Stimulated activated naive CD4-positive, alpha-beta T cell treated with Interleukin-2 at 50 U/mL for 16 hours (primary cell): ENCODE data around the gene HIKESHI.
"Not testable (repeated sequence)": the region's sequence is repeated elsewhere in the genome, so short reads cannot be mapped to it uniquely, and the experiment has no call there.

Experiments used
- DNase-seq: peaks from one replicate; lab custom pipeline; 2025; lab: John Stamatoyannopoulos, UW

HIKESHI gene, protein sequence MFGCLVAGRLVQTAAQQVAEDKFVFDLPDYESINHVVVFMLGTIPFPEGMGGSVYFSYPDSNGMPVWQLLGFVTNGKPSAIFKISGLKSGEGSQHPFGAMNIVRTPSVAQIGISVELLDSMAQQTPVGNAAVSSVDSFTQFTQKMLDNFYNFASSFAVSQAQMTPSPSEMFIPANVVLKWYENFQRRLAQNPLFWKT

DNA sequence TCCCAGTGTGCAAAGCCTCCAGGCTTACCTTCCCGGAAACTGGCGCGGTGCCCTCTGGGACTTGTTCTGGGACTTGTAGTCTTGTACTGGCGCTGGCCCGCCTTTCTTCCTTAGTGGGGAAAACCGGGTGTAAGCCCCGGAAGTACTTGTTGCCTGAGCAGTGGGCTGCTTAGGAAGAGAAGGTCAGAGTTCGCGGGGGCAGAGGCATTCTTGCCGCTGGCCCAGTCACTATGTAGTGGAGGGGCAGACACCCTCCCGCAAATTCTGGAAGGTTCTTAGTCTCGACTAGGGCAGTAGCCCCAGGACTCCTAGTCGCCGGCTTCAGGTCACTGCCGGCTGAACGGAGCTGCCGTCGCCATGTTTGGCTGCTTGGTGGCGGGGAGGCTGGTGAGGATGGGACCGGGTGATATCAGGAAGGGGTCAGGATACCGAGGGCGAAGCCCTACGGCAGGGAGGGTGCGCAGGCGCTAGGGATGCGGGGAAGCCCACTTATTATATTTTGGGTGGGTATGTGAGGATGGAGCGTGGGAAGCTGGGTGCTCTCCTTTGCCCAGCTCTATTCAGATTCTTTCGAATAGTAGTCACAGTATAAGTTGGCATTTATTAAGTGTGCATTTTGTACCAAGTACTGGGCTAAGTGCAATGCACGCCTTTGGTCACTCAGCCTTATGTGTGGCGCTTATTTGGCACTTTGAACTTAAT is at the start of gene HIKESHI:
TSS of gene HIKESHI (plus strand) at position 149 of the 702 bp plus-strand sequence. CDS start at position 358, 209 bp downstream.
- DNase-seq: peak; percentile 92

DNA sequence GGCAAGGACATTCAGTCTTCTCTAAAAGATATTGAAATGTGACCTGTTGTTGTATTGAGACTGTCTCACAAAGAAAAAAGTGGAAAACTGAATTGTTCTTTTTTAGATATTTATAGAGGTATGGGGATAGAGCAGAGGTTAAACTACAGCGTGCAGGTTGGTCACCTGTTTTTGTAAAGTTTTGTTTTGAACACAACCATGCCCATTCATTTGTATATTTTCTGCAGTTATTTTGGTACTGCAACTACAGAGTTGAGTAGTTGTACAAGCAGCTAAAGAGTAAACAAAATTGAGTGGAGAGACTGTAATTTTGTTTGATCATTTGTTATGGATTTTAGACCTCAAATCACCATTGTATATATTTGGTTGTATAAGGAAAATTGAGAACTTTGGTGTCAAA is 46.1 kb upstream of the HIKESHI start:
- DNase-seq: no peak

GRCh38 chr11:86256608-86257007 is 45.4 kb upstream of the HIKESHI start:
- no peak for DNase-seq

DNA sequence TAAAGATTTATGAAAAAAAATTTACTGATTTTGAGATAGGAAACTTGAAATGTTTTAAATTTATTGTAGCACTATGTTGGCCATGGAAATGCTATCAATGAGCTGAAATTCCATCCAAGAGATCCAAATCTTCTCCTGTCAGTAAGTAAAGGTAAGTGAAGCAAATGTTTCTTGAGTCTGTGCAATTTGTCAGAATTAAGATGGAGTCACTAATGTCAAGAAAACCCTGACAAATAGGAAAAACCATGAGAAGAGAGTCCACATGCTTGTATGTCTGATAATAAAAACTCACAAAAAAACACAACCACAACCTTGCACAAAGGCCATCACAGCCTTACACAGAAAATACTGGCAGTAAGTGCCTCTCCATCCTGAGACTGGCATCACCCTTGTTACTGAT is 44.6 kb upstream of the HIKESHI start:
- DNase-seq: no peak

GRCh38 chr11:86259730-86260129 is 42.3 kb upstream of the HIKESHI start:
- DNase-seq: no peak

DNA sequence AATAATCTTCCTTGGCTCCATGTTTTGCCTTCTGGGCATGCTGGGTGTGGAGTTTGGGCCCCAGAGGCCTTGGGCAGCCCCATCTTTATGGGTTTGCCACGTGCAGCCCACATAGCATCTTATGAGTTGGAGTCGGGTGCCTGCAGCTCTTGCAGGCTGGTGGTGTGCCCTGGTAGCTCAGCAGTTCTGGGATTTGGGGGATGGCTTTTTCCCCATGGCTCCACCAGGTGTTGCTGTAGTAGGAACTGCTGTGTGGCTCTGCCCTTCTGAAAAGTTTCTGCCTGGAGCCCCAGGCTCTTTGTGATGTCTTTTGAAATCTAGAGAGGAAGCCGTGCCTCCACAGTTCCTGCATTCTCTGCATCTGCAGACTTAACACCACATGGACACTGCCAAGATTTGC is 40.7 kb upstream of the HIKESHI start:
- no peak for DNase-seq

DNA sequence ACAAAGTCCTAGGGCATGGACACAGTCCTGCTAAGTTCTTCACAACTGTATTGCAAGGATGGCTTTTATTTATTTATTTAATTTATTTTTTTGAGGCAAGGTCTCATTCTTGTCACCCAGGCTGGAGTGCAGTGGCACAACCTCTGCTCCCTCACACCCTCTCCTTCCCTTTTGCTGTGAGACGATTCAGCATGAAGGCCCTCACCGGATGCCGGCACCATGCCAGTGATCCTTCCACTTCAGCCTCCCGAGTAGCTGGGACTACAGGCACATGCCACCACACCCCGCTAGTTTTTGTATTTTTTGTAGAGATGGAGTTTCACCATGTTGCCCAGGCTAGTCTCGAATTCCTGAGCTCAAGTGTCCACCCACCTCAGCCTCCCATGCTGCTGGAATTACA is 39.7 kb upstream of the HIKESHI start:
- no peak for DNase-seq

DNA sequence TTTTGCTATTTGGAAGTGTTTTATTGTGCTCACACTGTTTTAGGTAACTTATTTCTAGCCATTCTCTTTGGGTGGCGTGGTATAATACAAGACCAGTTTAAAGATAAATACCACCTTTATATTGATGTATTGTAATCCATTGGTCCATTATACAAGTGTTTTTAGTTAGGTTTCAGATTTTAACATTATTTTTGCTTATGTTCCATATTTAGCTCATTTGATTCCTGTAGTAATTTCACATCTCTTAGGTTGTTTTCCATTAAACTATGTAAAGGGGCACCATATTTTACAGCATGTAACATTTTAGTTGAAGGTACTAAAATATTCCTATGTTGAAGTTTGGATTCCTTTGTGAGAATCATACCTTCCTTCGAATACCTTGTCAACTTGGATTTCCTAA is 37.4 kb upstream of the HIKESHI start:
- no peak for DNase-seq

GRCh38 chr11:86265194-86265593 is 36.8 kb upstream of the HIKESHI start:
- DNase-seq: no peak

- no peak for DNase-seq
Observed at GRCh38 chr11:86269645-86270044, 32.4 kb upstream of the HIKESHI start.

DNA sequence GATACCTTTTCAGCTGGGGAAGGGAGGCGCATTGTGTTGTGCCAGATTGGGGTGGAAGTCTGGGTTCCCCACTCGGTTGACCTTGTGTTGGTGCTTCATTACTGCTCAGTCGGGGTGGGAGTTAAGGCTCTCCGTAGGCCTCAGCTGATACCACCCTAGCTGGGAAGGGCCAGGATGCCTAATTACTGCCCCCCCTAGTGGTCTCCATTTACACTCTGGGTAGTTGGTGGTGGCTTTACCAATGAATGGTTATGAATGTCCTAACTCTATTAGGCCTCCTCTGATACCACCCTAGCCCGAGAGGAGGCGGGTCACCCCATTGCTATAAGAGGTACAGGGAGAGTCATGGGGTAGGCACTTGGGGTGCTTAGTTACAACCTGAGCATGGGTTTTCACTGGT is 27.5 kb upstream of the HIKESHI start:
- DNase-seq: no peak

DNA sequence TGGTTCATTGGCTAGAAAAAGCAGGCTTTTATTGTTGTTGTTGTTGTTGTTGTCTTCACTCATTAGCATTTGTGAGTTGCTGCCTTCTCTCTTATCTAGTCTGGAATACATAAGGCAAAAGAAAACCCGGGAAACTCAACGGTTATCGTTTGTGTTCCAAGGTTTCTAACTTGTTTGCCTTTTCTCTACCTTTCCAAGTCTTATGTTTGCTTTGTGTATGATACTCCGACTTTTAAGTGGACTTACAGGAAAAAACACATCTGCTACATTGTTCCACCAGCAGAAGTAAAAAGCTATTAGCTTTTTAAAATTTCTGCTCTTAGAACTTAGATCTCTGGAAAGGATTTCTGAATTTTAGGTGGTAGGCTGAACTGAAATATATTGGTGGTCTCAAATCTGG is 27.0 kb upstream of the HIKESHI start:
- no peak for DNase-seq

GRCh38 chr11:86275493-86276370 is 26.3 kb upstream of the HIKESHI start:
- DNase-seq: no peak

- DNase-seq: no peak
Observed at GRCh38 chr11:86277741-86278140, 24.3 kb upstream of the HIKESHI start.

GRCh38 chr11:86278226-86278625 is 23.8 kb upstream of the HIKESHI start:
- DNase-seq: no peak

DNA sequence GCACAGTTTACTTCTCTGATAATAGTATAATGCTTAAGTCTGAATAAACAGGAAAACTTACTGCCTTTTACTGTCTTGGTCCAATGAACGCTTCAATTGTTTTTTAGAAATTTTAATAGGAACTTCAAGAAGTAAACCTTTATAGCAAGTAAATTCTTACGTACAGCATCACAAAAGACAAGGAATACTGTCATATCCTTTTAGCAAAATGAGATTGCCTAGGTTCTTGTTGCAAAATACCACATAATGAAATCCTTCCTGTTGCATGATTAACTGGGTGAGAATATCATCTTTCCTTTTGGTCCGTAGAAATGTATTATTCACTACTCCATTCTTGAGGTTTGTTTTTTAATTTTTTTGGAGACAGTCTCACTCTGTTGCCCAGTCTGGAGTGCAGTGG is 22.3 kb upstream of the HIKESHI start:
- DNase-seq: no peak

- DNase-seq: no peak
Observed at GRCh38 chr11:86287468-86287796, 14.6 kb upstream of the HIKESHI start.

- DNase-seq: peak; percentile 3
Observed at GRCh38 chr11:86288776-86289507, 13.1 kb upstream of the HIKESHI start.

- DNase-seq: not testable (repeated sequence)
Observed at GRCh38 chr11:86289508-86290280, 12.3 kb upstream of the HIKESHI start.

DNA sequence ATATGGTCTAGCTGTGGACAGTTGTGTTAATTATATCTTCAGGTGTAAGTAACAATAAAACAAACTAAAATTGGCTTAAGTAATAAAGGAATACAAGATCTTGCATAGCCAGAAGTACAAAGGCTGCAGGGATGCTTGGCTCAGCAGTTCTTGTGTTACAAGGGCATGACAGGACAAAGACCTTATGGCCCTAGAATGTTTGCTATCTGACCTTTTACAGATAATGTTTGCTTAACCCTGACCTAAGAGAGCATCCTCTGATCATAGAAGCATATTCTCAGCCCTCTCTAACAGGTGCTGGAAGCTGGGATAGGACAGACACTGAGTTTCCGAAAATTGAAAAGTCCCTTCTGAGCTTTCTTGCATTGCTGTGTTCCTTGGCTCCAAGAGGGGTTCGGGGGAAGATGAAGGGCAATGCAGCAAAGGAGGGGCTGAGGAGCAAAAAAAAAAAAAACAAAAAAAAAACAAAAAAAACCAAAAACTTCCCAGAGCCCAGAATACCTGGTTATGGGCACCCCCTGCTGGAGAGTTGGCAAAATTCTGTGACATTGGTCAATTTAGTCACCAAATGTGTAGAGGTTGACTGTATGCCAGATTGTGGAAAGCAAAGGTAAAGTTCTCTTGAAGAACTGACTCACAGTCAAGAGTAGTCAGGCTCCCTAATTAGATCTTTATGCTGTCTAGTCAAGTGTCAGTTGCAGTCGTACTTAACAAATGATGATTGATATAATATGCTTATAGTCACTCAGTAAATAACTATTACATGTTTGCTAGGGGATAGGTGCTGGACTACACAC is 10.4 kb upstream of the HIKESHI start:
- peak; percentile 63 for DNase-seq
